Endothelial cell (in vitro differentiated cells): ENCODE data around the gene BCKDHA. TPM values are rescaled to one million over a fixed set of nuclear protein-coding genes. Genes with fewer than 3 reads are reported as not detected.
"Not testable (repeated sequence)": the region's sequence is repeated elsewhere in the genome, so short reads cannot be mapped to it uniquely, and the experiment has no call there.

ENCODE experiments used
- DNase-seq: peaks from one replicate; pipeline ENCODE4 v3.0.0; 2021; ENCODE audit warnings: low spot score
- H3K27ac Mint-ChIP-seq: one replicate; pipeline ENCODE4 v1.8.0; 2021; ENCODE audit warnings: mixed read lengths, inconsistent platforms; ENCODE audit not compliant: unreplicated experiment
- H3K27me3 Mint-ChIP-seq: one replicate; pipeline ENCODE4 v1.8.0; 2021; ENCODE audit warnings: mild to moderate bottlenecking, moderate library complexity, mixed read lengths, inconsistent platforms; ENCODE audit not compliant: unreplicated experiment
- H3K36me3 Mint-ChIP-seq: one replicate; pipeline ENCODE4 v1.8.0; 2021; ENCODE audit warnings: mild to moderate bottlenecking, low read depth, mixed read lengths, inconsistent platforms; ENCODE audit not compliant: unreplicated experiment
- H3K4me1 Mint-ChIP-seq: one replicate; pipeline ENCODE4 v1.8.0; 2021; ENCODE audit warnings: mild to moderate bottlenecking, mixed read lengths, inconsistent platforms; ENCODE audit not compliant: unreplicated experiment
- H3K4me3 Mint-ChIP-seq: one replicate; pipeline ENCODE4 v1.8.0; 2021; ENCODE audit warnings: mild to moderate bottlenecking, mixed read lengths, inconsistent platforms; ENCODE audit not compliant: unreplicated experiment
- H3K9me3 Mint-ChIP-seq: one replicate; pipeline ENCODE4 v1.8.0; 2021; ENCODE audit warnings: mixed read lengths, inconsistent platforms; ENCODE audit not compliant: unreplicated experiment
- CTCF ChIP-seq: fragments of 200-600 bp; sonication (generic); IDR thresholded peaks from one replicate; pipeline ENCODE4 v1.5.0; 2021; ENCODE audit warnings: antibody characterized with exemption; ENCODE audit not compliant: unreplicated experiment
- total RNA-seq: library from RNA; stranded (reverse); fragmentation: NEBNext Ultra II Directional; extraction: Animal tissue kit (Norgen Biotek cat#: 25700); gene quantifications from one replicate; pipeline ENCODE4 v1.2.1, GENCODE V29; 2021; ENCODE audit not compliant: unreplicated experiment

BCKDHA gene
- total RNA-seq, 1 donor from 2014 or later = 25.0 TPM

GRCh38 chr19:41367848-41368301 lies 29.7 kb upstream of the BCKDHA start:
- no peak for DNase-seq
- no peak overlapping the region for H3K4me3 Mint-ChIP-seq
- no peak for TF ChIP-seq CTCF
- H3K4me1 Mint-ChIP-seq = peaks cover 8% of the 10 kb centered on the region
- H3K27ac Mint-ChIP-seq = no peak overlapping the region
- H3K9me3 Mint-ChIP-seq = no peaks in the 10 kb centered on the region
- H3K36me3 Mint-ChIP-seq = peaks cover 4% of the 10 kb centered on the region
- H3K27me3 Mint-ChIP-seq = peaks cover 9% of the 10 kb centered on the region

- DNase-seq = no peak
- Mint-ChIP-seq H3K4me1 (peaks cover 4% of the 10 kb centered on the region), H3K4me3 (no peak overlapping the region), H3K27ac (no peak overlapping the region), H3K27me3 (peaks cover 3% of the 10 kb centered on the region), H3K36me3 (peaks cover 4% of the 10 kb centered on the region), H3K9me3 (no peaks in the 10 kb centered on the region)
- TF ChIP-seq CTCF = no peak
Measured at GRCh38 chr19:41369769-41370168, 27.8 kb upstream of the BCKDHA start.

- H3K4me3 Mint-ChIP-seq, H3K27me3 Mint-ChIP-seq, H3K4me1 Mint-ChIP-seq, DNase-seq, H3K27ac Mint-ChIP-seq, H3K9me3 Mint-ChIP-seq, H3K36me3 Mint-ChIP-seq: not testable (repeated sequence)
Measured at GRCh38 chr19:41371119-41371518, 26.5 kb upstream of the BCKDHA start.

- TF ChIP-seq CTCF = no peak
- DNase-seq = no peak
- Mint-ChIP-seq H3K4me1 (peaks cover 5% of the 10 kb centered on the region), H3K36me3 (peaks cover 4% of the 10 kb centered on the region), H3K9me3 (no peaks in the 10 kb centered on the region), H3K4me3 (no peak overlapping the region), H3K27me3 (peaks cover 2% of the 10 kb centered on the region), H3K27ac (peak overlapping the region; percentile 13)
Measured at GRCh38 chr19:41371541-41371940, 26.1 kb upstream of the BCKDHA start.

GRCh38 chr19:41372501-41372900 lies 25.1 kb upstream of the BCKDHA start:
- peaks cover 8% of the 10 kb centered on the region for H3K36me3 Mint-ChIP-seq

More at GRCh38 chr19:41372501-41372900, 25.1 kb upstream of the BCKDHA start:
- Mint-ChIP-seq H3K9me3 (no peaks in the 10 kb centered on the region), H3K4me3 (no peak overlapping the region), H3K27ac (no peak overlapping the region), H3K27me3 (peaks cover 5% of the 10 kb centered on the region), H3K4me1 (peaks cover 14% of the 10 kb centered on the region)
- no peak for DNase-seq
- TF ChIP-seq CTCF = no peak
